ENCODE data around the gene TOB2. TPM values are rescaled to one million over a fixed set of nuclear protein-coding genes. Genes with fewer than 3 reads are reported as not detected.
A peak's percentile ranks its signal among the peaks of the same experiment; 100 is the strongest.

Gene TOB2
- total RNA-seq, 1 donor from 2014 or later = 60.3 TPM

DNA sequence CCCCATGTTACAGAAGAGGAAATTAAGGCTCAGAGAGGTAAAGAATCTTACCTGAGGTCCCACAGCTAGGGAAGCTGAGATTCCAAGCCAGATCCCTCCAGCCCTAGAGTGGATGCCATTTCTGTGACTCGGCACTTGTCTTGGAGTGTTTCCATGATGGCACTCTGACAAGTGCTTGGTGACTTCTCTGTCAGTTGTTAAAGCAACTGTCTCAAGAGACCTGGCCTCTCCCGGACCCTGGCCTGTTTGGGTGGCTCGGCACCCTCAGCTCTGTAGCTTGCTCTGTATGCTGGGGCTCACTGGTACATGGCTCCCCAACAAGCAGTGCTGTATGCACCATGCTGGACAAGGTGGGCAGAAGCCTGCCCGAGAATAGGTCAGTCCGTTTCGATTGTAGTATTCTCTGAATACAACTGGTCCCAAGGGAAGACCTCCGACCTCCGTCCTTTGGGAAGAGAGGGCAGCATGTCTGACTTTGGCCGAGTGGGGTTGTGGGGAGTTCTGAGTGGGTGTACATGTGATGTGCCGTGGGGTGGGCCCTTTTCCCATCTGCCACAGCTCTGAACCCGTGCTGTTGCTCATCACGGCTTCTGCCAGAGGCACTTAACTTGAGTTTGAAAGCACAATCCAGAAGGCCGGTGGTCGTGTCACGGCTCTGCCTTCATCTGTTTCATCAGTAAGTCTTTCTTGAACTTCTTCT is 34.7 kb upstream of the TOB2 start:
- ChIA-PET CTCF (interaction anchor here (1.5 to 1.9 kb wide), 2 partner anchors 13 to 78 kb away, joined by 7 read pairs; partner anchors contain the start of genes ACO2 and PHF5A), POLR2A (interaction anchor here (0.6 to 17.5 kb wide), 5 partner anchors 12 to 34 kb away, joined by 3 to 584 read pairs (median 7); partner anchors contain the start of genes ACO2, PHF5A and TOB2)
- peak overlapping the region; percentile 35 for H3K4me3 Mint-ChIP-seq
- H3K4me1 Mint-ChIP-seq = peaks cover 89% of the 10 kb centered on the region
- intact Hi-C loops (cut with micrococcal nuclease) = no loop called here
- TF ChIP-seq, protein P1, sequence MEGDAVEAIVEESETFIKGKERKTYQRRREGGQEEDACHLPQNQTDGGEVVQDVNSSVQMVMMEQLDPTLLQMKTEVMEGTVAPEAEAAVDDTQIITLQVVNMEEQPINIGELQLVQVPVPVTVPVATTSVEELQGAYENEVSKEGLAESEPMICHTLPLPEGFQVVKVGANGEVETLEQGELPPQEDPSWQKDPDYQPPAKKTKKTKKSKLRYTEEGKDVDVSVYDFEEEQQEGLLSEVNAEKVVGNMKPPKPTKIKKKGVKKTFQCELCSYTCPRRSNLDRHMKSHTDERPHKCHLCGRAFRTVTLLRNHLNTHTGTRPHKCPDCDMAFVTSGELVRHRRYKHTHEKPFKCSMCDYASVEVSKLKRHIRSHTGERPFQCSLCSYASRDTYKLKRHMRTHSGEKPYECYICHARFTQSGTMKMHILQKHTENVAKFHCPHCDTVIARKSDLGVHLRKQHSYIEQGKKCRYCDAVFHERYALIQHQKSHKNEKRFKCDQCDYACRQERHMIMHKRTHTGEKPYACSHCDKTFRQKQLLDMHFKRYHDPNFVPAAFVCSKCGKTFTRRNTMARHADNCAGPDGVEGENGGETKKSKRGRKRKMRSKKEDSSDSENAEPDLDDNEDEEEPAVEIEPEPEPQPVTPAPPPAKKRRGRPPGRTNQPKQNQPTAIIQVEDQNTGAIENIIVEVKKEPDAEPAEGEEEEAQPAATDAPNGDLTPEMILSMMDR (IDR thresholded peaks at IDR 0.05) = no peak
- peak overlapping the region; percentile 96 for H3K27ac Mint-ChIP-seq
- no peaks in the 10 kb centered on the region for H3K9me3 Mint-ChIP-seq
- no peaks in the 10 kb centered on the region for H3K27me3 Mint-ChIP-seq
- no peak for DNase-seq
- H3K36me3 Mint-ChIP-seq (ENCODE audit: low read depth) = peaks cover 6% of the 10 kb centered on the region
- no peak for ATAC-seq (ENCODE audit: low read depth)

DNA sequence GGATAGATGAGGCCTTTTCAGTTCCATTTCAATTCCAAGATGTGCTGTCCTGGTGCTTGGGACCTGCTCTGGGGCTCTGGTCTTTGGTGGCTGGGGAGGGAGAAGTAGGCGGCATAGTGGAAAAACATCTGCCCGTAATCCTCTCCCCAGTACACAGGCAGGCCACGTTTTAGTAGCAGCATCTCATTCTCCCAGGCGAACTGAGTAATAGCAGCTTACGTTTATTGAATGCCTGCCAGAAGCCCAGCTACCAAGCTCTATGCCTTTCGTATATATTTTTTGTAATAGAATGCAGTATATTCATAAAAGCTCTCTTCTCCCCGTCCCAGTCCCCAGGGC is 33.8 kb upstream of the TOB2 start:
- TF ChIP-seq, protein P1 (IDR thresholded peaks at IDR 0.05) = no peak
- ChIA-PET CTCF (interaction anchor here (2.1 to 4.1 kb wide), 3 partner anchors 12 to 76 kb away, joined by 9 to 31 read pairs (median 11); partner anchors contain the start of genes ACO2 and PHF5A), POLR2A (interaction anchor here (0.6 to 17.5 kb wide), 7 partner anchors 8 to 282 kb away, joined by 5 to 584 read pairs (median 18); partner anchors contain the start of genes ACO2, PHF5A, TEF and TOB2)
- H3K36me3 Mint-ChIP-seq (ENCODE audit: low read depth) = peaks cover 4% of the 10 kb centered on the region
- no peak for DNase-seq
- H3K4me1 Mint-ChIP-seq = peaks cover 91% of the 10 kb centered on the region
- no peaks in the 10 kb centered on the region for H3K27me3 Mint-ChIP-seq
- H3K27ac Mint-ChIP-seq = peak overlapping the region; percentile 96
- no peak for ATAC-seq (ENCODE audit: low read depth)
- H3K4me3 Mint-ChIP-seq = peak overlapping the region; percentile 79
- H3K9me3 Mint-ChIP-seq = no peaks in the 10 kb centered on the region
- intact Hi-C loops (cut with micrococcal nuclease) = no loop called here

DNA sequence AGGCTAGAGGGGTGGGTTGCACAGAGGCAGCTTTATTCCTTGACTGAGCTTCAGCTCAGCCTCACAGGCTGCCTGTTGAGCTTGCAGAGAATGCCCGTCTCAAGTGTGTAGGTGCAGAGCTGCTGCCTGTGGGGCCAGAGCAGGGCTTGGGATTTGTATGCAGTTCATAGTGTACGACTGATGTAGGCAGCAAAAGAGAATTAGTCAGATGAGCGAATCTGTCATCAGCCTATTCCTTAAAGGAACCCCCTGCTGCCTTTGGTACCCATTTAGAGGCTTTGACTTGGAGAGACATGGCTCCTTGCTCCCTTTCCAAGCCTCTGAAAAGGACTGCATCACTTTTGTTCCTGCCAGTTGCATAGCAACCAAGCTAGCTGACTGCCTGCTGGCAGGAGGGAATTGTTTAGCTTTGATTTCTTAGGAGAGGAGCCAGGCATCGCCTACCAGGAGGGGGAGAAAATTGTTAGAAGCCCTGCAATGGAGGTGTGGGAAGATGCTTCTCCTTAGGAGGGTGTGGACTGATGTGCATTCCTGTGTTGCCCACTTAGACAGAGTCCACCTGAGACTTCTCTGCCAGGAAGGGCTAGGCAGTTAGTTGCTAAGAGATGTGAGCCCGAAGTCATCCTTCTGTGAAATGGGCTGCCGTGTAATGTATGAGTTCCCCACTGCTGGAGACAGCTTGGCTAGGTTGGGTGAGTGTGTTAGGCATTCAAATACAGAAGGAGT is 33.2 kb upstream of the TOB2 start:
- Mint-ChIP-seq H3K4me1 (peaks cover 87% of the 10 kb centered on the region), H3K36me3 (ENCODE audit: low read depth) (peaks cover 4% of the 10 kb centered on the region), H3K4me3 (peak overlapping the region; percentile 79), H3K9me3 (no peaks in the 10 kb centered on the region), H3K27ac (peak overlapping the region; percentile 96), H3K27me3 (no peaks in the 10 kb centered on the region)
- intact Hi-C loops (cut with micrococcal nuclease) = loop anchor here (1.0 kb wide), 1 partner anchor 21 kb away; no protein-coding TSS in a partner anchor
- DNase-seq (no peak), ATAC-seq (ENCODE audit: low read depth) (no peak)
- TF ChIP-seq, protein P1 (IDR thresholded peaks at IDR 0.05) = no peak
- CTCF ChIA-PET = interaction anchor here (2.1 to 4.1 kb wide), 4 partner anchors 11 to 76 kb away, joined by 8 to 31 read pairs (median 10); partner anchors contain the start of genes ACO2 and PHF5A
- POLR2A ChIA-PET = interaction anchor here (0.6 to 17.5 kb wide), 11 partner anchors 9 to 952 kb away, joined by 3 to 584 read pairs (median 13); partner anchors contain the start of genes ACO2, PHF5A, TEF and TOB2

DNA sequence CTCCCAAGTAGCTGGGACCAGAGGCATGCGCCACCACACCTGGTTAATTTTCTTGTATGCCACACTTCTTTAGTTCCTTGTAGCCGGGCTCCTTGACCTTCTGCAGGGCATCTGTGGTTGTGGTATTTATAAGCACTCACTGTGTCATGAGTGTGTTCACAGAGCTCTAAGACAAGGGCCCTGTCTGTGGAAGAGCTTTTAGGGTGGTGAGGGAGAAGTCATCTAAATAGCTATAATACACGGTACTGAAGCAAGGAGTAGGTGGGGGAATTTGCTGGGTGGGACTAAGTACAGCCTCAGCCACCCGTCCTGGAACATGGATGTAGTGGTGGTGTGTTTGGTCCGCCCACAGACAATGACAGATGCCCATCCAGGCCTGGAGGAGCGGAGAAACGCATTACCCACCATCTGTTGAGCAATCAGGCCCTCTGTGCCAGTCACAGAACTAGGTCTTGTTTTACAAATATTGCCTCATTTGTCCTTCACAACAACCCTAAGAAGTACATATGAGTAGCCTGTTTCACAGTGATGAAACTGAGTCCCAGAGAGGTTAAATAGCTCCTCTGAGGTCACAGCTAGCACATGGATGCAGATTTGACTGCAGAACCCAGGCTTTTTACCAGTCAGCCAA is 32.4 kb upstream of the TOB2 start:
- ChIA-PET CTCF (interaction anchor here (0.6 to 4.1 kb wide), 7 partner anchors 10 to 241 kb away, joined by 3 to 31 read pairs (median 8); partner anchors contain the start of genes ACO2, PHF5A and TOB2), POLR2A (interaction anchor here (0.5 to 17.5 kb wide), 28 partner anchors 10 to 902 kb away, joined by 3 to 584 read pairs (median 6); partner anchors contain the start of genes ACO2, DESI1, PHF5A and RANGAP1)
- peak; percentile 47 for DNase-seq
- peak; percentile 60 for ATAC-seq (ENCODE audit: low read depth)
- Mint-ChIP-seq H3K36me3 (ENCODE audit: low read depth) (peaks cover 5% of the 10 kb centered on the region), H3K27me3 (no peaks in the 10 kb centered on the region), H3K9me3 (no peaks in the 10 kb centered on the region), H3K4me1 (peaks cover 84% of the 10 kb centered on the region), H3K27ac (peak overlapping the region; percentile 96), H3K4me3 (peak overlapping the region; percentile 79)
- intact Hi-C loops (cut with micrococcal nuclease) = loop anchor here (1.0 kb wide), 3 partner anchors 10 to 31 kb away; partner anchors contain the start of gene ACO2
- TF ChIP-seq, protein P1 (IDR thresholded peaks at IDR 0.05) = no peak

Measured in activated B cell treated with CpG ODN at 0.5 μM for 24 hours (primary cell).